HG02870 (cell line): Measurements from ENCODE around the gene C5orf52.
"Not testable (repeated sequence)": the region's sequence is repeated elsewhere in the genome, so short reads cannot be mapped to it uniquely, and the experiment has no call there.

Source experiments
- ATAC-seq: cut with Tn5 transposase; IDR thresholded peaks from one replicate; pipeline ENCODE4 v1.9.1; 2021; ENCODE audit warnings: mild to moderate bottlenecking, moderate library complexity; ENCODE audit not compliant: unreplicated experiment

The C5orf52 gene

GRCh38 chr5:157674351-157674750, 3.0 kb downstream of the C5orf52 start:
- ATAC-seq, result not testable (repeated sequence)

GRCh38 chr5:157677931-157678330, 6.6 kb downstream of the C5orf52 start:
- no peak for ATAC-seq

GRCh38 chr5:157679801-157680200, 8.5 kb downstream of the C5orf52 start:
- no peak for ATAC-seq

GRCh38 chr5:157680239-157680638, 8.9 kb downstream of the C5orf52 start:
- ATAC-seq, result no peak

GRCh38 chr5:157681048-157681447, 9.7 kb downstream of the C5orf52 start:
- no peak for ATAC-seq

GRCh38 chr5:157682257-157682656, 10.9 kb downstream of the C5orf52 start:
- no peak for ATAC-seq

- not testable (repeated sequence) for ATAC-seq
Observed at GRCh38 chr5:157686276-157687197, 15.2 kb downstream of the C5orf52 start.

GRCh38 chr5:157687198-157687554, 15.8 kb downstream of the C5orf52 start:
- no peak for ATAC-seq

GRCh38 chr5:157689942-157690689, 18.8 kb downstream of the C5orf52 start:
- ATAC-seq, result no peak

- no peak for ATAC-seq
Observed at GRCh38 chr5:157690690-157691433, 19.5 kb downstream of the C5orf52 start.

- ATAC-seq, result not testable (repeated sequence)
Observed at GRCh38 chr5:157693816-157694215, 22.5 kb downstream of the C5orf52 start.

- not testable (repeated sequence) for ATAC-seq
Observed at GRCh38 chr5:157696154-157696553, 24.8 kb downstream of the C5orf52 start.

GRCh38 chr5:157698674-157699073, 27.3 kb downstream of the C5orf52 start:
- not testable (repeated sequence) for ATAC-seq

- no peak for ATAC-seq
Observed at GRCh38 chr5:157703736-157704135, 32.4 kb downstream of the C5orf52 start.

GRCh38 chr5:157708866-157709265, 37.5 kb downstream of the C5orf52 start:
- no peak for ATAC-seq

- ATAC-seq, result no peak
Observed at GRCh38 chr5:157709346-157709745, 38.0 kb downstream of the C5orf52 start.

GRCh38 chr5:157710431-157710830, 39.1 kb downstream of the C5orf52 start:
- ATAC-seq, result no peak

- ATAC-seq, result peak; percentile 70
Observed at GRCh38 chr5:157710882-157711281, 39.5 kb downstream of the C5orf52 start.

GRCh38 chr5:157713830-157714595, 42.7 kb downstream of the C5orf52 start:
- no peak for ATAC-seq

GRCh38 chr5:157714596-157714864, 43.2 kb downstream of the C5orf52 start:
- ATAC-seq, result no peak

- peak; percentile 76 for ATAC-seq
Observed at GRCh38 chr5:157718519-157718918, 47.2 kb downstream of the C5orf52 start.
